ENCODE results near the gene ACBD6.

DNA sequence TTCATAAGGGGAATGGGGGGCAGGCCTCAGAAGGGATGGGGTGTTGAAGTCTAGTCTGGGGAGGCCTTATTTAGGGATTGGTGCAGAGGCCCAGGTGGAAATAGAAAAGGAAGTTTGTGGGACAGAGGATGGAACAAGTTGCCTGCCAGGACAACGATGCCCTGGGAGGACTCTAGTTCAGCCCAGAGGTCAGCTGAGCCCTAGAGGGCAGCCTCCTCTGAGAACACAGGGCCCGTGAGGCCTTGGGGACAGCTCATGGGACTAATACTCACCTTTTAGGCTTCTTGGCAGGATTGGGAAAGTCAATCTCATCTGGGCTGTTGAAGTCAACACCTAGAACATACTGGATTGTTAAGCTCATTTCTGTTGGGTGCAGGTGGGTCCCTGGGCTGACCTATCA lies 229.3 kb downstream of the ACBD6 start:
- TF ChIP-seq POLR2A (IDR thresholded peaks at IDR 0.05), result no peak
- TF ChIP-seq, protein P1, sequence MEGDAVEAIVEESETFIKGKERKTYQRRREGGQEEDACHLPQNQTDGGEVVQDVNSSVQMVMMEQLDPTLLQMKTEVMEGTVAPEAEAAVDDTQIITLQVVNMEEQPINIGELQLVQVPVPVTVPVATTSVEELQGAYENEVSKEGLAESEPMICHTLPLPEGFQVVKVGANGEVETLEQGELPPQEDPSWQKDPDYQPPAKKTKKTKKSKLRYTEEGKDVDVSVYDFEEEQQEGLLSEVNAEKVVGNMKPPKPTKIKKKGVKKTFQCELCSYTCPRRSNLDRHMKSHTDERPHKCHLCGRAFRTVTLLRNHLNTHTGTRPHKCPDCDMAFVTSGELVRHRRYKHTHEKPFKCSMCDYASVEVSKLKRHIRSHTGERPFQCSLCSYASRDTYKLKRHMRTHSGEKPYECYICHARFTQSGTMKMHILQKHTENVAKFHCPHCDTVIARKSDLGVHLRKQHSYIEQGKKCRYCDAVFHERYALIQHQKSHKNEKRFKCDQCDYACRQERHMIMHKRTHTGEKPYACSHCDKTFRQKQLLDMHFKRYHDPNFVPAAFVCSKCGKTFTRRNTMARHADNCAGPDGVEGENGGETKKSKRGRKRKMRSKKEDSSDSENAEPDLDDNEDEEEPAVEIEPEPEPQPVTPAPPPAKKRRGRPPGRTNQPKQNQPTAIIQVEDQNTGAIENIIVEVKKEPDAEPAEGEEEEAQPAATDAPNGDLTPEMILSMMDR (IDR thresholded peaks at IDR 0.05), result no peak
- TF ChIP-seq POLR2AphosphoS5 (IDR thresholded peaks at IDR 0.05; ENCODE audit: insufficient read depth in 1 of 2, low read depth in 1 of 2), result no peak

Measured in vagina (tissue), 2 donors.